Measurements from ENCODE around the gene THSD4.

THSD4 gene

DNA sequence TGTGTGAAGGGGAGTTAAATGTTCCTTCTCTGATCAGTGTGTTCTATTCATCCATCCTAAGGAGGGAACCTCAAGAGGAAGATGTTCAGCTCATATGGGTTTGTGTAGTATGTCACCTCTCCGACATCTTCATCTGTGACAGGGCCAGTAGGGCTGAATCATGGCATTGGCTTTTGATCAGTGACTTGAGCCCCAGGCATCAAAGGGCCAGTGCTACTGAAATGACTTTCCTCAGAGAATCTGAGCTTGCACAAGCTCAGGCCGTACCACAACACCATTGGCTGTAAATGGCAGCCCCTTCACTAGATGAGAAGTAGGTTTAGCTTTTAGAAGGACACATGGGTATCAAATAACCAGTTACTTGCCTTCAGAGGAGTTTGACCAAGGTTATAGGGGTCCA is 511.9 kb downstream of the THSD4 start:
- Histone ChIP-seq H3K27ac (ENCODE audit: low read depth, low read length) (no peak overlapping the region), H3K9ac (ENCODE audit: low read length in 5 of 5) (no peak overlapping the region), H3K9me3 (ENCODE audit: control insufficient read depth in 5 of 5, low read length in 5 of 5) (no peaks in the 10 kb centered on the region), H3K4me1 (ENCODE audit: control insufficient read depth in 5 of 5, insufficient read depth in 5 of 5, low read length in 5 of 5) (peaks cover 0 to 3% (median 0%) of the 10 kb centered on the region in 5 donors), H3K36me3 (ENCODE audit: control insufficient read depth in 5 of 5, insufficient read depth in 5 of 5, low read length in 5 of 5) (no peaks in the 10 kb centered on the region), H3K27me3 (ENCODE audit: control insufficient read depth in 5 of 5, insufficient read depth in 4 of 5, low read length in 5 of 5) (no peaks in the 10 kb centered on the region), H3K4me3 (ENCODE audit: low read depth in 1 of 5, low read length in 5 of 5) (no peak overlapping the region)

- no peaks in the 10 kb centered on the region for H3K9me3 ChIP-seq (ENCODE audit: control insufficient read depth in 5 of 5, low read length in 5 of 5)
- no peak overlapping the region for H3K9ac ChIP-seq (ENCODE audit: low read length in 5 of 5)
- H3K27me3 ChIP-seq (ENCODE audit: control insufficient read depth in 5 of 5, insufficient read depth in 4 of 5, low read length in 5 of 5) = no peaks in the 10 kb centered on the region
- no peak overlapping the region for H3K27ac ChIP-seq (ENCODE audit: low read depth, low read length)
- H3K4me3 ChIP-seq (ENCODE audit: low read depth in 1 of 5, low read length in 5 of 5) = no peak overlapping the region
- H3K4me1 ChIP-seq (ENCODE audit: control insufficient read depth in 5 of 5, insufficient read depth in 5 of 5, low read length in 5 of 5) = peaks cover 0 to 3% (median 0%) of the 10 kb centered on the region in 5 donors
- no peaks in the 10 kb centered on the region for H3K36me3 ChIP-seq (ENCODE audit: control insufficient read depth in 5 of 5, insufficient read depth in 5 of 5, low read length in 5 of 5)
Observed at GRCh38 chr15:71627604-71628003, 512.3 kb downstream of the THSD4 start.

- H3K4me3 ChIP-seq (ENCODE audit: low read depth in 1 of 5, low read length in 5 of 5) = no peak overlapping the region
- no peaks in the 10 kb centered on the region for H3K9me3 ChIP-seq (ENCODE audit: control insufficient read depth in 5 of 5, low read length in 5 of 5)
- H3K27ac ChIP-seq (ENCODE audit: low read depth, low read length) = no peak overlapping the region
- peaks cover 0 to 3% (median 0%) of the 10 kb centered on the region in 5 donors for H3K4me1 ChIP-seq (ENCODE audit: control insufficient read depth in 5 of 5, insufficient read depth in 5 of 5, low read length in 5 of 5)
- no peaks in the 10 kb centered on the region for H3K27me3 ChIP-seq (ENCODE audit: control insufficient read depth in 5 of 5, insufficient read depth in 4 of 5, low read length in 5 of 5)
- no peaks in the 10 kb centered on the region for H3K36me3 ChIP-seq (ENCODE audit: control insufficient read depth in 5 of 5, insufficient read depth in 5 of 5, low read length in 5 of 5)
- H3K9ac ChIP-seq (ENCODE audit: low read length in 5 of 5) = no peak overlapping the region
Observed at GRCh38 chr15:71628988-71629770, 513.9 kb downstream of the THSD4 start.

DNA sequence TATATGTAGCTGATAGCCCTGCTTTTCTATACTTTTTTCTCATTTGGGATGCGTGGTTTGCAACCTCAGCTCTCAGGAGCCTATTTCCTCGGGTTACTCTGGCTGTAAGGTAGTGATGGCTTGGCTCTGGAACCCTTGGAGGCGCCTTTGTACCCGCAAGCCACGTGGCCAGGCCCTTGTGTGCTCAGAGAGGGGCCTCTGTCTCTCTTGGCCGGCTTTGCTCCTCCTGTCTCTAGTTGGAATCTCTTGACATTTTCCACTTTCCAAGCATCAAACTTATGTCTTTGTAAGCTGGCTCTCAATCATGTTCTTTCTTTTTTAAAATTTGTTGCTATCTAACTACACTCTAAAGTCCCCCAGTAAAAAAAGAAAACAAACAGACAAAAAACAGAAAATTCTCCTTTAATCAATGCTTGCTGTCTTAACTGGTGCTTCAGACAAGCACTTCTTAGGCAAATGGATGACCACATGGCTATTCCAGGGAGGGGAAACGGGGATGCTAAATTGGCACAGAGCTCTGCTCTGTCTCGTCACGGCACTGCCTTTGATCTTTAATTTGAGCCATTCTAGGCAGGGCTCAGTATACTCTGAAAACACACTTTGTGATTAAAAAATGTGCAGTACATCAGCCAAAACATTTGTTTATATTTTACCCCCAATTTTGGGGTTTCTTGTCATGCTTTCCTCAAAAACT is 514.7 kb downstream of the THSD4 start:
- no peak overlapping the region for H3K27ac ChIP-seq (ENCODE audit: low read depth, low read length)
- no peaks in the 10 kb centered on the region for H3K9me3 ChIP-seq (ENCODE audit: control insufficient read depth in 5 of 5, low read length in 5 of 5)
- H3K4me1 ChIP-seq (ENCODE audit: control insufficient read depth in 5 of 5, insufficient read depth in 5 of 5, low read length in 5 of 5) = peaks cover 0 to 4% (median 0%) of the 10 kb centered on the region in 5 donors
- no peaks in the 10 kb centered on the region for H3K36me3 ChIP-seq (ENCODE audit: control insufficient read depth in 5 of 5, insufficient read depth in 5 of 5, low read length in 5 of 5)
- no peak overlapping the region for H3K9ac ChIP-seq (ENCODE audit: low read length in 5 of 5)
- H3K27me3 ChIP-seq (ENCODE audit: control insufficient read depth in 5 of 5, insufficient read depth in 4 of 5, low read length in 5 of 5) = no peaks in the 10 kb centered on the region
- no peak overlapping the region for H3K4me3 ChIP-seq (ENCODE audit: low read depth in 1 of 5, low read length in 5 of 5)

GRCh38 chr15:71630475-71630809 is 515.2 kb downstream of the THSD4 start:
- Histone ChIP-seq H3K9ac (ENCODE audit: low read length in 5 of 5) (no peak overlapping the region), H3K36me3 (ENCODE audit: control insufficient read depth in 5 of 5, insufficient read depth in 5 of 5, low read length in 5 of 5) (no peaks in the 10 kb centered on the region), H3K9me3 (ENCODE audit: control insufficient read depth in 5 of 5, low read length in 5 of 5) (no peaks in the 10 kb centered on the region), H3K27me3 (ENCODE audit: control insufficient read depth in 5 of 5, insufficient read depth in 4 of 5, low read length in 5 of 5) (no peaks in the 10 kb centered on the region), H3K4me3 (ENCODE audit: low read depth in 1 of 5, low read length in 5 of 5) (no peak overlapping the region), H3K4me1 (ENCODE audit: control insufficient read depth in 5 of 5, insufficient read depth in 5 of 5, low read length in 5 of 5) (peaks cover 0 to 4% (median 0%) of the 10 kb centered on the region in 5 donors), H3K27ac (ENCODE audit: low read depth, low read length) (no peak overlapping the region)

GRCh38 chr15:71632576-71633195 is 517.4 kb downstream of the THSD4 start:
- no peaks in the 10 kb centered on the region for H3K36me3 ChIP-seq (ENCODE audit: control insufficient read depth in 5 of 5, insufficient read depth in 5 of 5, low read length in 5 of 5)
- H3K4me3 ChIP-seq (ENCODE audit: low read depth in 1 of 5, low read length in 5 of 5) = no peak overlapping the region
- H3K9me3 ChIP-seq (ENCODE audit: control insufficient read depth in 5 of 5, low read length in 5 of 5) = no peaks in the 10 kb centered on the region
- H3K27me3 ChIP-seq (ENCODE audit: control insufficient read depth in 5 of 5, insufficient read depth in 4 of 5, low read length in 5 of 5) = no peaks in the 10 kb centered on the region
- no peak overlapping the region for H3K27ac ChIP-seq (ENCODE audit: low read depth, low read length)
- no peak overlapping the region for H3K9ac ChIP-seq (ENCODE audit: low read length in 5 of 5)
- H3K4me1 ChIP-seq (ENCODE audit: control insufficient read depth in 5 of 5, insufficient read depth in 5 of 5, low read length in 5 of 5) = peaks cover 0 to 4% (median 0%) of the 10 kb centered on the region in 5 donors

DNA sequence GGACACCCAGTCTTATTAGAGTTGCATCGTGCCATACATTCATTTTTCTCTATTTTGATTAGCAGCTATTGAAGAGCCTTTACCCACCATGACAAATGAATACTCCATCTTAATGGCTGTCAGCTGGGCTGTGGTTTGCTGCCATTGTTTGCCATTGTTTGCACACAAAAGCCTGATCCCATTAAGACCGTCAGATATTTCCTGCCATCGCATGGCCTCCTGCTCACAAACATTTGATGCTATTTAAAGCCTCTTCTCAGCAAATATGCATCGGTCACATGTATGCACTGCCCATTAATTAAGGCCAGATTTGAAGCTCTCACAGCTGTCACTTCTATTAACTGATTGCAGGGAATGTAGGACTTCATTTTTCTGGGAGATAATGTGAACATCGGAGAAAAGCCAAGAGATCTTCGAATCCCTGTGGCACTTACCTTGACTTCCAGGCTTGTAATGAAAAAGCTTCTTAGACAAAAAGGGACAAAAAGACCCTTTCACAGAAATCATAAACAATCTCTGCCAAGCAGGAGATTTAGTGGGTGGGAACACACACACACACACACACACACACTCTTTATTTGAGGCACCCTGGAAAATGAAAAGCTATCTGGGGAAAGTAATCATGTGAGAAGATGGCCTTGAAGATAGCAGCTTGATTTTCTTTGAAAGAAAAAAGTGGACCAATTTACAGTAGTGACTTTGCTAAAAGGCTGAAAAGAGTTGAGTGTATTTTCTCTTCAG is 519.7 kb downstream of the THSD4 start:
- Histone ChIP-seq H3K4me1 (ENCODE audit: control insufficient read depth in 5 of 5, insufficient read depth in 5 of 5, low read length in 5 of 5) (peaks cover 0 to 4% (median 0%) of the 10 kb centered on the region in 5 donors), H3K36me3 (ENCODE audit: control insufficient read depth in 5 of 5, insufficient read depth in 5 of 5, low read length in 5 of 5) (no peaks in the 10 kb centered on the region), H3K9me3 (ENCODE audit: control insufficient read depth in 5 of 5, low read length in 5 of 5) (no peaks in the 10 kb centered on the region), H3K27ac (ENCODE audit: low read depth, low read length) (no peak overlapping the region), H3K9ac (ENCODE audit: low read length in 5 of 5) (no peak overlapping the region), H3K27me3 (ENCODE audit: control insufficient read depth in 5 of 5, insufficient read depth in 4 of 5, low read length in 5 of 5) (no peaks in the 10 kb centered on the region), H3K4me3 (ENCODE audit: low read depth in 1 of 5, low read length in 5 of 5) (no peak overlapping the region)

GRCh38 chr15:71635735-71636134 is 520.5 kb downstream of the THSD4 start:
- Histone ChIP-seq H3K9ac (ENCODE audit: low read length in 5 of 5) (no peak overlapping the region), H3K4me1 (ENCODE audit: control insufficient read depth in 5 of 5, insufficient read depth in 5 of 5, low read length in 5 of 5) (peaks cover 0 to 4% (median 0%) of the 10 kb centered on the region in 5 donors), H3K27me3 (ENCODE audit: control insufficient read depth in 5 of 5, insufficient read depth in 4 of 5, low read length in 5 of 5) (no peaks in the 10 kb centered on the region), H3K4me3 (ENCODE audit: low read depth in 1 of 5, low read length in 5 of 5) (no peak overlapping the region), H3K27ac (ENCODE audit: low read depth, low read length) (no peak overlapping the region), H3K9me3 (ENCODE audit: control insufficient read depth in 5 of 5, low read length in 5 of 5) (no peaks in the 10 kb centered on the region), H3K36me3 (ENCODE audit: control insufficient read depth in 5 of 5, insufficient read depth in 5 of 5, low read length in 5 of 5) (no peaks in the 10 kb centered on the region)

DNA sequence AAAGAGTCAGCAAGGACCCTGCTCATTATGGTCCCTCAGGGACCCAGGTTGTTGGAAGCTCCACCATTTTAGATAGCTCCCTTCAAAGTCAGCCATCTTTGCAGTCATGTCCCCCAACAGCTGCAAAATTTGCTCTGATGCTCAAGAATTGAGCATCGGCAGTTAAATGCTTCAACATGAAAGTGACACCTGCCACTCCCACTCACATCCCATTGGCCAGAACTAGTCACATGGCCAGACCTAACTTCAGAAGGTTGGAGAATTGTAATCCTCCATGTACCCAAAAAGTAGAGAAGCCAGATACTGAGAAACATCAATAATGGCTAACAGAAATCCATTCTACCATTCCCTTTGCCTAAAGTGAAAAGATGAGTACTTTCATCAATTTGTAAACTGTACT is 523.6 kb downstream of the THSD4 start:
- Histone ChIP-seq H3K4me1 (ENCODE audit: control insufficient read depth in 5 of 5, insufficient read depth in 5 of 5, low read length in 5 of 5) (peaks cover 0 to 14% (median 10%) of the 10 kb centered on the region in 5 donors), H3K27ac (ENCODE audit: low read depth, low read length) (no peak overlapping the region), H3K9ac (ENCODE audit: low read length in 5 of 5) (no peak overlapping the region), H3K9me3 (ENCODE audit: control insufficient read depth in 5 of 5, low read length in 5 of 5) (no peaks in the 10 kb centered on the region), H3K4me3 (ENCODE audit: low read depth in 1 of 5, low read length in 5 of 5) (no peak overlapping the region), H3K36me3 (ENCODE audit: control insufficient read depth in 5 of 5, insufficient read depth in 5 of 5, low read length in 5 of 5) (no peaks in the 10 kb centered on the region), H3K27me3 (ENCODE audit: control insufficient read depth in 5 of 5, insufficient read depth in 4 of 5, low read length in 5 of 5) (no peaks in the 10 kb centered on the region)
